Effector memory CD8-positive, alpha-beta T cell (primary cell): ENCODE data around the gene FAM221B.

Experiments
- ATAC-seq: fragments of 150-1000 bp; cut with Tn5 transposase; replicated peaks from 2 replicates; pipeline ENCODE4 v1.10.0; 2021; ENCODE audit warnings: mild to moderate bottlenecking, moderate library complexity
- DNase-seq, 3 experiments: peaks; one replicate each; pipeline ENCODE4 v3.0.0; 2021
- H3K27ac Mint-ChIP-seq, 2 donors: one replicate each; pipeline ENCODE4 v1.8.0; 2022; ENCODE audit warnings: mild to moderate bottlenecking in 2 of 2, mixed read lengths in 2 of 2, moderate library complexity in 2 of 2
- H3K27me3 Mint-ChIP-seq, 2 donors: one replicate each; pipeline ENCODE4 v1.8.0; 2022; ENCODE audit warnings: mixed read lengths in 2 of 2
- H3K36me3 Mint-ChIP-seq: one replicate; pipeline ENCODE4 v1.8.0; 2022; ENCODE audit warnings: mild to moderate bottlenecking, moderate library complexity, mixed read lengths; ENCODE audit not compliant: insufficient read depth
- H3K4me1 Mint-ChIP-seq, 2 donors: one replicate each; pipeline ENCODE4 v1.8.0; 2022; ENCODE audit warnings: low read depth in 2 of 2, mixed read lengths in 2 of 2
- H3K4me3 Mint-ChIP-seq, 2 donors: one replicate each; pipeline ENCODE4 v1.8.0; 2022; ENCODE audit warnings: mild to moderate bottlenecking in 2 of 2, mixed read lengths in 2 of 2, moderate library complexity in 2 of 2
- H3K9me3 Mint-ChIP-seq, 2 donors: one replicate each; pipeline ENCODE4 v1.8.0; 2022; ENCODE audit warnings: mixed read lengths in 2 of 2

FAM221B gene

GRCh38 chr9:35858458-35858857 lies 29.9 kb upstream of the FAM221B start:
- H3K36me3 Mint-ChIP-seq = no peaks in the 10 kb centered on the region
- no peak for ATAC-seq
- DNase-seq = no peak
- H3K4me3 Mint-ChIP-seq = no peak overlapping the region
- H3K27me3 Mint-ChIP-seq = peaks cover 26 to 41% of the 10 kb centered on the region in 2 donors
- peaks cover 0 to 12% of the 10 kb centered on the region in 2 donors for H3K4me1 Mint-ChIP-seq
- no peaks in the 10 kb centered on the region for H3K9me3 Mint-ChIP-seq
- no peak overlapping the region for H3K27ac Mint-ChIP-seq

- ATAC-seq = no peak
- Mint-ChIP-seq H3K27me3 (peaks cover 16 to 28% of the 10 kb centered on the region in 2 donors), H3K9me3 (no peaks in the 10 kb centered on the region), H3K4me1 (peaks cover 0 to 12% of the 10 kb centered on the region in 2 donors), H3K27ac (no peak overlapping the region), H3K36me3 (no peaks in the 10 kb centered on the region), H3K4me3 (no peak overlapping the region)
- DNase-seq = no peak
Measured at GRCh38 chr9:35856882-35857281, 28.4 kb upstream of the FAM221B start.

- Mint-ChIP-seq H3K9me3 (no peaks in the 10 kb centered on the region), H3K36me3 (no peaks in the 10 kb centered on the region), H3K4me1 (peaks cover 0 to 9% of the 10 kb centered on the region in 2 donors), H3K27ac (no peak overlapping the region), H3K27me3 (peaks cover 9 to 22% of the 10 kb centered on the region in 2 donors), H3K4me3 (no peak overlapping the region)
- ATAC-seq = no peak
- no peak for DNase-seq
Measured at GRCh38 chr9:35856206-35856605, 27.7 kb upstream of the FAM221B start.

GRCh38 chr9:35854091-35854762 lies 25.7 kb upstream of the FAM221B start:
- Mint-ChIP-seq H3K4me3 (no peak overlapping the region), H3K27me3 (peaks cover 7 to 15% of the 10 kb centered on the region in 2 donors), H3K4me1 (peaks cover 0 to 8% of the 10 kb centered on the region in 2 donors), H3K9me3 (no peaks in the 10 kb centered on the region), H3K27ac (peak overlapping the region in 1 of 2 donors; percentile 13), H3K36me3 (no peaks in the 10 kb centered on the region)
- ATAC-seq (no peak), DNase-seq (no peak)

- Mint-ChIP-seq H3K36me3 (peaks cover 2% of the 10 kb centered on the region), H3K4me3 (no peak overlapping the region), H3K9me3 (no peaks in the 10 kb centered on the region), H3K27ac (peak overlapping the region in 1 of 2 donors; percentile 13), H3K4me1 (no peaks in the 10 kb centered on the region), H3K27me3 (peaks cover 7 to 15% of the 10 kb centered on the region in 2 donors)
- no peak for ATAC-seq
- DNase-seq = no peak
Measured at GRCh38 chr9:35852876-35853865, 24.6 kb upstream of the FAM221B start.

GRCh38 chr9:35852267-35852815 lies 23.8 kb upstream of the FAM221B start:
- no peaks in the 10 kb centered on the region for H3K9me3 Mint-ChIP-seq
- H3K4me3 Mint-ChIP-seq = no peak overlapping the region
- DNase-seq (no peak), ATAC-seq (no peak)
- H3K36me3 Mint-ChIP-seq = peaks cover 2% of the 10 kb centered on the region
- no peaks in the 10 kb centered on the region for H3K4me1 Mint-ChIP-seq
- peaks cover 7 to 15% of the 10 kb centered on the region in 2 donors for H3K27me3 Mint-ChIP-seq
- H3K27ac Mint-ChIP-seq = no peak overlapping the region

GRCh38 chr9:35847792-35848572 lies 19.4 kb upstream of the FAM221B start:
- DNase-seq = no peak
- Mint-ChIP-seq H3K4me1 (peaks cover 11 to 14% of the 10 kb centered on the region in 2 donors), H3K9me3 (no peaks in the 10 kb centered on the region)

GRCh38 chr9:35845824-35846771 lies 17.6 kb upstream of the FAM221B start:
- Mint-ChIP-seq H3K36me3 (peaks cover 6% of the 10 kb centered on the region), H3K4me3 (peak overlapping the region in 1 of 2 donors; percentile 51)
- ATAC-seq = no peak

More at GRCh38 chr9:35847792-35848572, 19.4 kb upstream of the FAM221B start:
- H3K4me3 Mint-ChIP-seq = no peak overlapping the region
- no peaks in the 10 kb centered on the region for H3K27me3 Mint-ChIP-seq
- H3K36me3 Mint-ChIP-seq = peaks cover 6% of the 10 kb centered on the region
- peak overlapping the region; percentile 44 to 49 for H3K27ac Mint-ChIP-seq
- peak; percentile 14 for ATAC-seq

GRCh38 chr9:35844628-35845270 lies 16.2 kb upstream of the FAM221B start:
- H3K27ac Mint-ChIP-seq = peak overlapping the region; percentile 5 to 76
- ATAC-seq (peak; percentile 89), DNase-seq (peak in 1 of 3 experiments; percentile 35)
- H3K9me3 Mint-ChIP-seq = no peaks in the 10 kb centered on the region
- no peak overlapping the region for H3K4me3 Mint-ChIP-seq
- peaks cover 0 to 7% of the 10 kb centered on the region in 2 donors for H3K27me3 Mint-ChIP-seq
- H3K36me3 Mint-ChIP-seq = peaks cover 6% of the 10 kb centered on the region
- peaks cover 14% of the 10 kb centered on the region in 2 donors for H3K4me1 Mint-ChIP-seq

More at GRCh38 chr9:35845824-35846771, 17.6 kb upstream of the FAM221B start:
- no peaks in the 10 kb centered on the region for H3K9me3 Mint-ChIP-seq
- H3K4me1 Mint-ChIP-seq = peaks cover 11 to 14% of the 10 kb centered on the region in 2 donors
- H3K27me3 Mint-ChIP-seq = no peaks in the 10 kb centered on the region
- DNase-seq = no peak
- peak overlapping the region in 1 of 2 donors; percentile 76 for H3K27ac Mint-ChIP-seq

GRCh38 chr9:35842795-35843194 lies 14.3 kb upstream of the FAM221B start:
- ATAC-seq = no peak
- no peaks in the 10 kb centered on the region for H3K9me3 Mint-ChIP-seq
- H3K4me3 Mint-ChIP-seq = no peak overlapping the region
- peaks cover 14% of the 10 kb centered on the region in 2 donors for H3K4me1 Mint-ChIP-seq
- H3K27me3 Mint-ChIP-seq = peaks cover 0 to 7% of the 10 kb centered on the region in 2 donors
- no peak overlapping the region for H3K27ac Mint-ChIP-seq
- peaks cover 4% of the 10 kb centered on the region for H3K36me3 Mint-ChIP-seq
- DNase-seq = no peak

GRCh38 chr9:35842020-35842745 lies 13.7 kb upstream of the FAM221B start:
- no peak for DNase-seq
- H3K9me3 Mint-ChIP-seq = no peaks in the 10 kb centered on the region
- peaks cover 14% of the 10 kb centered on the region in 2 donors for H3K4me1 Mint-ChIP-seq
- no peak overlapping the region for H3K27ac Mint-ChIP-seq
- no peak overlapping the region for H3K4me3 Mint-ChIP-seq
- H3K36me3 Mint-ChIP-seq = peaks cover 4% of the 10 kb centered on the region
- peaks cover 0 to 7% of the 10 kb centered on the region in 2 donors for H3K27me3 Mint-ChIP-seq
- no peak for ATAC-seq
